Stimulated activated CD8-positive, alpha-beta memory T cell treated with anti-CD3 and anti-CD28 coated beads, Interleukin-7, amount 100 ng/mL, for 1 hour (primary cell): ENCODE measurements around the gene VASH1.
A peak's percentile ranks its signal among the peaks of the same experiment; 100 is the strongest.

Source experiments
- DNase-seq, 2 donors: peaks; one replicate each; pipeline ENCODE4 v3.0.0-alpha.2; 2020; ENCODE audit warnings: low read depth in 2 of 2

Gene VASH1

DNA sequence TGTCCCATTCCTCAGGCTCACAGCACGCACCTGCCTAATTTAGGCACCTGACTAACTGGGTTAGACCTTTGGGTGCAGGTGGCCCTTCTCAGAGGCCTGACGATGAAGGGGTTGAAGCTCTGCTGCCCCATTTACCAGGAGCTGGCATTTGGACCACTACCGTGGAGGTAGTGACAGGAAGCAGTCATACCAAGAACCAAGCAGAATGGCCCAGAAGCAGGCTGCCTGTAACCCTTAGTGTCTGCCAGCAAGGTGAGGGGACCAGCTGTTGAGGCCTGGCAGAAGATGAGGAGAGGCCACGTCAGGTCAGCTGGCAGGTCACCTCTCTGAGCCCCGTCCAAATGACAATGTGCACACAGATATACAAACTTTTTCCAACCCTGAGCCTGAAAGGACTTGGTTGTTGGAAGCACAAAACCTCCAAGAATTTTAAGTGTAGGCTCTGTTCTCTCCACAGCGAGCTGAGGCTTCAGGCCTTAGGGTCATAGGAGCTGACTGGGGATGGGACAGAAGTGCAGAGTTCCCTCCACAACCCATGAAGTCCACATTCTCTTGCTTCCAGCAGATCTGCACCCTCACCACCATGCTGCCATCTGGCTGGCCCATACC, 23.1 kb downstream of the VASH1 start:
- no peak for DNase-seq

DNA sequence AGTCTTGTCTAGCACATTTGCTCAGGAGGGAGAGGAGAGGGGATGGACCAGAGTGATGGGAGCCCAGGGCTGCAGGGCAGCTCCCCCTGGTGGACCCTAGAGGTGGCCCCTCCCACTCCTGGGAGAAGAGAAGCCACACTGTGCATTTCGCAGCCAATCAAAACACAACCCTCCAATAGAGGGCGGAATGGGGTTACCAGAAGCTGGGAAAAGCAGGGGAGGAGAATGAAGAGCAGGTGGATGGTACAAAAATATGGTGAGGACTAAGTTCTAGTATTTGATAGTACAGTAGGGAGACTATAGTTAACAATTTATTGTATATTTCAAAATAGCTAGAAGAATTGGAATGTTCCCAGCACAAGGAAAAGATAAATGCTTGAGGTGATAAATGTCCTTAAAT, 23.6 kb downstream of the VASH1 start:
- DNase-seq: no peak

DNA sequence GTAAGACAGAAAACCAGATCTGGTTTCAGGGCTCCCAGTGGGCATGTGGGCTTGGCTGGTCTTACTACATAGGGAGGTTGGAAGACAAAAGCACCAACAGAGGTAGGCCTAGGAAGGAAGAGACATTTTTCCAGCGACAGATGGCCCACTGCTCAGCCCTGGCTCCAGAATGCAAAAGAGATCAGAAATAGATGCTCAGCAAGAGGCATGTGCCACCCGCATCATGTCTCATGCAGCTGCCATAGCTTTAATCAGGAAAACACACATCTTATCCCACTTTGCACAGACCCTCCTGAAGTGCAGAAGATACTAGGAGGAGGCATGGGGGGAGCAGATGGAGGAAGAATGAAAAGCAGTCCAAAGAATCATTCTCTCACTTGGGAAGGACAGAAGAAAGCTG, 25.3 kb downstream of the VASH1 start:
- no peak for DNase-seq

DNA sequence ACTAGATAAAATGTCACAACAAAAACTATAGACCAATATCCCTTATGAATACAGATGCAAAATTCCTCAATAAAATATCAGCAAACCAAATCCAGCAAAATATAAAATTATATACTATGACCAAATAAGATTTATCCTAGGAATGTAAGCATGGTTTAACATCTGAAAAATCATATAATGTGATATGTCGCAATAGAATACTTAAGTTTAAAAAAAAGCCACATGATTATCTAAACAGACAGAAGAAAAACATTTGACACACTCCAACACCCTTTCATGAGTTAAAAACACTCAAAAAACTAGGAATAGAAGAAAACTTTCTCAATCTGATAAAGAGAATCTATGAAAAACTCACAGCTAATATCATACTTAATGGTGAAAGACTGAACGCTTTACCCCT, 31.2 kb downstream of the VASH1 start:
- DNase-seq: no peak

- DNase-seq: no peak
These were observed 32.1 kb downstream of the VASH1 start for GRCh38 chr14:76793324-76793723.

DNA sequence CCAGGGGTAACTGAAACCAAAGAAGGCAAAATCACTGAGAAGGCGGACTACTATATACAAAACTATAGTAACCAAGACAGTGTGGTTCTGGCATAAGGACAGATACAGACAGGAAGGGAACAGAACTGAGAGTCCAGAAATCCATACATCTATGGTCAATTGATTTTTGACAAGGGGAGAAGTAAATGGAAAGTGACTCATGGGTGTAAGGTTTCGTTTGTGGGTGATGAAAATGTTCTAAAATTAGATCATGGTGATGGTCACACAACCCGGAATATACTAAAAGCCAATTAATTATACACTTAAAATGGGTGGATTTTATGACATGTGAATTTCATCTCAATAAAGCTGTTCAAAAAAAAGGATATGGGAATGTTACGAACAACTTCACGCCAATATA, 32.7 kb downstream of the VASH1 start:
- DNase-seq: no peak

DNA sequence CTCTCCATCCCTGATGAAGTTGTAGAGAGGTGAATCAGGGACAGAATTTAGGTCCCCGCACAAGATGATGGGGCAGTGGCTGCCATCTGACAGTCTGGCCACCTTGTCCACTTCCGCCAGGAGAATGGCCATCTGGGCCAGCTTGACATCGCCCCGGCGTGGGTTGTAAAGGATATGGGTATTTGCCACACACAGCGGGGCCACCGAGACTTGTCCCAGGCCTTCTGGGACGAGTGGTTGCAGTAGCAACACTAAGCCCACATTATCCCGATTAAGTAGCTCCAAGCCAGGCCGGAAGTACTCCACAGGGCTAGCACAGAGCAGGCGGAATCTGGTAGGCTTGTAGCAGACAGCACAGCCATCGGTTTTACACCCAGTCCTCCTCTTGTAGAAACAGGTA, 45.2 kb downstream of the VASH1 start:
- DNase-seq: no peak

- DNase-seq: no peak
These were observed 46.7 kb downstream of the VASH1 start for GRCh38 chr14:76808011-76808410.

DNA sequence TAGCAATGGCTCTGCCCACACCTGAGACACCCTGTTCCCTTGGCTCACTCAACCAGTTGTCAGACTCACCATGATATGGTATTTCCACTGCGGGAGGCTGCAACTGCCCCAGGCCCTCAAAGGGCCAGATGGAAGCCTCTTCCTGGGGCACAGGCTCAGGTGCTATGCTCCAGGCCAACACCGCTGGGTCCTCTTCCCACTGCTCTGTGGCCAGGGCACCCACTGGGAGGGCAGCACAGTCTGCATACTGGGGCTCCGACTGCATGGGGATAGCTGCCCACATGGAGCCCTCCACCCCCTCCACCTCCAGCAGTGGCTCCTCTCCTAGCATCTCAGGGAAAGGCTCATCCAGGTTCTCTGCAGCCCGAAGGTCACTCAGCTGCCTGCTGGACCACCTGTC, 47.7 kb downstream of the VASH1 start:
- DNase-seq: no peak

- DNase-seq: no peak
These were observed 49.3 kb downstream of the VASH1 start for GRCh38 chr14:76810525-76810924.

DNA sequence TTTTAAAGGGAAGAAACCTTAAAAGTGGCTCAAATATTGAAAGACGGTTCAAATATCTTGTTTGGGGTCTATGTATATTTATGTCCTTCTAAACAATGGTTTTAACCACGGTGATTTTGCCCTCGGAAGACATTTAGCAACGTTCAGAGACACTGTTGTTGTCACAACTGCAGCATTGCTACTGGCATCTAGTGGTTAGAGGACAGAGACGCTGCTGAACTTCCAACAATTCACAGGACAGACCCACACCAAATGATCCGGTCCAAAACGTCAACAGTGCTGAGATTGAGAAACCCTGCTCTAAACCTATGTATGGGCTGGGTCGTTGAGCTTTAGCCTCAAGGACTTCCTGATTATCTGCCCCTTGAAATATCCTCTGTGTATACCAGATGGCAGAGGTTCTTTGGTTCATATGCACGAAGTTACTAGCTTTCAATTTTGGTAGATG, 49.7 kb downstream of the VASH1 start:
- no peak for DNase-seq

DNA sequence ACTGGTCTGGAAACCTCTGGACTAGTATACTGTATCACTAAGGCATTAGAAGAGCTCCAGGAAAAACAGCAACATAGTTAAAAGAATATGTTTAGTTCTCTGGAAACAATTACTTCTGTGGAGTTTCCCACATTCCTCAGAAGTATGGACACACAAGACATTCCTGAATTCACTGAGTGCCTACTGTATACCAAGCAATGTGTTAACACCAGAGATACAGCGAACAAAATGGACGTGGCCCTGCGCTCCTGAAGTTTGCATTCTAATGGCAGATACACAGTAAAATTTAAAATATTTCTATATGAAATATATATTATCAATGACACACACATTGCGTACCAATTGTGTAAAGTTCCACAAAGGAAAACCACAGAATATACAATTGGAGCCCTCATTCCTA, 50.3 kb downstream of the VASH1 start:
- no peak for DNase-seq

DNA sequence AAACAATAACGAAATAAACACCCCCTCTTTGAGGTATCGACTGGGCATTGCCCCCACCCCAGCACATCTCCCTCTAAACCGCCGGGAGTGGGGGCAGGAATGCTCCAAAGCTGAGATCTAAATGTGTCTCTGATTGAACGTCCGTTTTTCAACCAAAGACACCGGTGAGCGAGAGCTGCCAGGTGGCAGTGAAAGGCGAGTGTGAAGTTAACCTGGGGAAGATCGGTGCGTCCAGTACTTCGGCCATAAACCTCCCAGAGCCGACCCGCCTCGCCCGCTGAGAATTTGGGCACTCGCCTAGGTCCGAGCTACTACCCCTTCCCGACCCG, 50.8 kb downstream of the VASH1 start:
- DNase-seq: no peak

DNA sequence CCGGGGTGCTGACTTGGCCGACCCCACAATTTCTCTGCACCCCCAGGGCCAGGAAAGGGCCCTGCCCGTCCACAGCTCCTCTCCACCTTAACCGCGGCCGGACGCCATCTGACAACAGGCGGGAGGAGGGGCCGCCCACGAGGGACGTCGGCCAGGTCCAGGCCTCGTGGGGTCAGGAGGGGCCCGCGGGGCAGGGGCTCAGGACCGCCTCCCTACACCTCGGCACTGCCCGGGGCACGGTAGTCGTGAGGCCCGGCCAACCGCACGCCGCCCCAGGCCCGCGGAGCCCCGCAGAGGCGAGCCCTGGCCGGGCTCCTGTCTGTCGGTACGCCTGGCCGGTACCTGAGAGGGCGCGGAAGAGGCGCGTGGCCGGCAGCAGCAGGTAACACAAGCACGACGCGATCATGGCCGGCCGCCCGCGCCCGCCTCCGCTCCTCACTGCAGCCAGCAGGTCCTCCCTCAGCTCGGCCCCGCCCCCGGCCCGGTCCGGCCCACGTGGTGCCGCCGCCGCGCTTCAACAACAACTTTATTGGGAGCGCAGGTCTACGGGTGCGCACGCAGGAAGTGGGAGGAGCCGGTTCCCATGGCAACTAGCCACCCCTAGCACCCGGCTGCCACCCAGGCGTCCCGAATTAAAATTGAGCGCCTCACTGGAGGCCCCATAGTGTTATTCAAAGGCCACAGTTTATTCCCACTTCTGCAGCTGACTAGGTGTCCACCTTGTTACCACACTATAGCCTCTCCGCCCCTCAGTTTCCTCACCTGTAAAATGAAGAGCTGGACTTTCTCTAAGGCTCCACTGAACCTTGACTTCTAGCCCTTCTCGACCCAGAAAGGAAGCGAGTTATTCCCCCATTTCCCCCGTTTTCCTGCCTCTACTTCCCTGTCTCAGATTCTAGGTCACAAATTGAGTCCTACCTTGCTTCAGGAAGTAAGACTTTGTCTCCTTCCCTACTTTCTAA, 51.4 kb downstream of the VASH1 start, which contains the start of gene ANGEL1:
TSS of gene ANGEL1 (minus strand) at position 461 of the 962 bp plus-strand sequence. CDS start at position 406, 55 bp downstream.
- DNase-seq: peak; percentile 95 to 98

- DNase-seq: no peak
These were observed 53.7 kb downstream of the VASH1 start for GRCh38 chr14:76814726-76815645.

DNA sequence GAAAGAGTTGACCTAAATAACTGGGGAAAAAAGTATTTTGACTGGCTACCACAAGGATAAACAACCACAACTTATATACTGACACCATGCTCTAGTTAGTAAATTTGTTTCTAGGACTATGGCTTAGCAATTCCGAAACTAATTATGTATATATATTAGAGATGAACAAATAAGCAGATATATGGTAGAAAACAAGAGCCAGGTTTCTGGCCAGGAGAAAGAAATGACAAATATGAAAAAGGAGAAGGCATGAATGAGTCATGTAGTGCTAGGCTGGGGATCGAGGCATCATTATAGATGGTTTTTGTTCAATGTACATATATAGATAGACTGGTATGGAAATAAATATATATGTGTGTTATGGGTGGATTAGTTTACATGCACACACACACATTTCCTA, 59.4 kb downstream of the VASH1 start:
- no peak for DNase-seq

GRCh38 chr14:76826122-76826521, 64.9 kb downstream of the VASH1 start, which contains the start of gene LRRC74A:
Gene LRRC74A (plus strand): TSS chr14:76826408. CDS start chr14:76826698, 290 bp downstream.
- no peak for DNase-seq

DNA sequence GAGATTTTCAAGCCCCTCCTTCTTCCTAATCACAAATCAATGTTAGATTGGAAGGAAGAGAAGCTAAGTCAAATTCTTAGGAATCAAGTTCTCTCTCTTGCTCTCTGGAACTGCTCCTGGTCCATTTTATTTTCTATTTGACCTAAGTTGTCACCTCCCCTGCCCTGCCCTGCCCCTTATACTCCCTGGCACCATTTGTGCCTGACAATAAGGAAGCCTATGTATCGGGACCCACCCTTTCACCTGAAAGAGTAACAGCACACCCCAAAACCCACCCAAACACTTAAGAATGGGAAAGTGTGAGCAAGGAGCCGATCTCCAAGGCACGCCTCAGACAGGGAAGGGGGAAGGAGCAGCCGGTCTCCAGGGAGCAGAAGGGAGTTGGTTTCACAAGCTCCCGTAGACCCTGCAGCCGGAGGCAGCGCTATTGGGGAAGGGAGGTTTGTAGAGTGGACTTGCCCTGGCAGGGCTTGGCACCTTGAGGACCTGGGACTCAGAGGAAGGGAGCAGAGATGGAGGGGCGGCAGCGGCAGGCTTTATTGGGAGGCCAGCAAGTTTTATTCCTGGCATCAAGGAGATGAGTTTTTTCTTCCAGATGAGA, 66.5 kb downstream of the VASH1 start:
- DNase-seq: no peak

DNA sequence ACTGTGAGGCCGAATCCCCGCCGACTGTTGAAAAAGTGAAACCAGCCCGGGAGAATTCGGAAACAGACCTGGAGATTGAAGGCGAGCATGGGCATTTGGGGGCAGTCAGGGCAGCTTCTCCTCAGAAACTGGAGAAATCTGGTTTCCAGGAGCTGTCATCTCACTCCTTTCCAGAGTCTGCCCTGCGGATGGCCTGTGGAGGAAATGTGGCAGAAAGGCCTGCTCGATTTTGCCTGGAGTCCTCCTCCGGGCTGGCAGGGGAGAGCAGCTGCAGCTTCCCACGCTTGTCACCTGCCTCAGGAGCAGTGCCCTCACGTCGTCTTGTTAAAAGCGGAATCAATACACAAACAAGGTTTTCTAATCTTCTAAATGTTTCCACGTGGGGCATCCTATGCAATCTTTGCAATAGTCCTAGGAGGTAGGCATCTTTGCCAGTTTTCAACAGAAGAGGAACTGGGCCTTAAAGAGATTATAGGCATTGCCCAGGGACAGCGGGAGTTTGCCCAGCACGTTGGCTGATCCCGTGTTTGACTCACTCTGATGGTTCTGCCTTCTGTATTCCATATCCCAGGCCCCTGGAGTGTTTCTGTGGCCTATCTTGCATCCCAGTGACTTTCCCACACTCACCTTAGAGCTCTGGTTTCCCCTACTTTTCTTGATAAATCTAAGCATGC, 67.2 kb downstream of the VASH1 start:
- no peak for DNase-seq

GRCh38 chr14:76829013-76829365, 67.7 kb downstream of the VASH1 start:
- no peak for DNase-seq
